Measurements from ENCODE around the gene C1orf185.

DNA sequence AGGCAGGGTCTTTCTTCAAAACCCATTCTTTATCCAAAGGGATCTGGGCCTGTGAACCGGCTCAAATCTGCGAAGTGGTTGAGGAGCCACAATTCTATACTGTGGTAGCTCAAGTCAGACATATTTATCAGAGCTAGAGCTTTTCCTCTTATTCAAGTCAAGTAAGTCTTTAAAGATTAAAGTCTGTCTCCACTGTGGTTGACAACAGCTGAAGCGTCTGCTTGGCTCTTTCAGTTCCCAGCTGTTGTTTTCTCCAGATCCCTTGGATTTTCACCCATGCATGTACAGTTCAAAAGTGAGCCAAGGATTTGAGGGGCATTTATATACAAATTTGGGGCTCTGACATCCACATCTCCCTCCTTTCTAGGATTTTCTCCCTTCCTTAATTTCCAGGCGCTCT is 66.9 kb downstream of the C1orf185 start:
- TF ChIP-seq, protein P1, sequence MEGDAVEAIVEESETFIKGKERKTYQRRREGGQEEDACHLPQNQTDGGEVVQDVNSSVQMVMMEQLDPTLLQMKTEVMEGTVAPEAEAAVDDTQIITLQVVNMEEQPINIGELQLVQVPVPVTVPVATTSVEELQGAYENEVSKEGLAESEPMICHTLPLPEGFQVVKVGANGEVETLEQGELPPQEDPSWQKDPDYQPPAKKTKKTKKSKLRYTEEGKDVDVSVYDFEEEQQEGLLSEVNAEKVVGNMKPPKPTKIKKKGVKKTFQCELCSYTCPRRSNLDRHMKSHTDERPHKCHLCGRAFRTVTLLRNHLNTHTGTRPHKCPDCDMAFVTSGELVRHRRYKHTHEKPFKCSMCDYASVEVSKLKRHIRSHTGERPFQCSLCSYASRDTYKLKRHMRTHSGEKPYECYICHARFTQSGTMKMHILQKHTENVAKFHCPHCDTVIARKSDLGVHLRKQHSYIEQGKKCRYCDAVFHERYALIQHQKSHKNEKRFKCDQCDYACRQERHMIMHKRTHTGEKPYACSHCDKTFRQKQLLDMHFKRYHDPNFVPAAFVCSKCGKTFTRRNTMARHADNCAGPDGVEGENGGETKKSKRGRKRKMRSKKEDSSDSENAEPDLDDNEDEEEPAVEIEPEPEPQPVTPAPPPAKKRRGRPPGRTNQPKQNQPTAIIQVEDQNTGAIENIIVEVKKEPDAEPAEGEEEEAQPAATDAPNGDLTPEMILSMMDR (IDR thresholded peaks at IDR 0.05), result no peak
- TF ChIP-seq POLR2A (IDR thresholded peaks at IDR 0.05) (no peak), EP300 (IDR thresholded peaks at IDR 0.05) (no peak), POLR2AphosphoS5 (IDR thresholded peaks at IDR 0.05) (no peak)
